Adrenal gland (tissue), 5 donors: ENCODE results near the gene HSPA12B.

Experiments used
- POLR2A ChIP-seq, 2 donors: fragments of 450-650 bp; IDR thresholded peaks; one replicate each; pipeline ENCODE4 v1.6.1; 2017; ENCODE audit warnings: antibody characterized with exemption in 2 of 2, mild to moderate bottlenecking in 2 of 2, moderate library complexity in 1 of 2
- TF ChIP-seq, protein P1 (sequence below), 6 experiments: fragments of 450-650 bp in 4 of 6; fragments of 200-600 bp in 2 of 6; sonication (generic) in 1 of 6; IDR thresholded peaks; 1 replicate in 5 of 6; 2 replicates in 1 of 6; pipeline versions ENCODE4 v1.5.1 to v1.8.0; 2016 to 2021; ENCODE audit warnings: antibody characterized with exemption in 6 of 6, mild to moderate bottlenecking in 2 of 6, moderate library complexity in 1 of 6
- donor health status: DM: no; HTN: no; CAD: no.

DNA sequence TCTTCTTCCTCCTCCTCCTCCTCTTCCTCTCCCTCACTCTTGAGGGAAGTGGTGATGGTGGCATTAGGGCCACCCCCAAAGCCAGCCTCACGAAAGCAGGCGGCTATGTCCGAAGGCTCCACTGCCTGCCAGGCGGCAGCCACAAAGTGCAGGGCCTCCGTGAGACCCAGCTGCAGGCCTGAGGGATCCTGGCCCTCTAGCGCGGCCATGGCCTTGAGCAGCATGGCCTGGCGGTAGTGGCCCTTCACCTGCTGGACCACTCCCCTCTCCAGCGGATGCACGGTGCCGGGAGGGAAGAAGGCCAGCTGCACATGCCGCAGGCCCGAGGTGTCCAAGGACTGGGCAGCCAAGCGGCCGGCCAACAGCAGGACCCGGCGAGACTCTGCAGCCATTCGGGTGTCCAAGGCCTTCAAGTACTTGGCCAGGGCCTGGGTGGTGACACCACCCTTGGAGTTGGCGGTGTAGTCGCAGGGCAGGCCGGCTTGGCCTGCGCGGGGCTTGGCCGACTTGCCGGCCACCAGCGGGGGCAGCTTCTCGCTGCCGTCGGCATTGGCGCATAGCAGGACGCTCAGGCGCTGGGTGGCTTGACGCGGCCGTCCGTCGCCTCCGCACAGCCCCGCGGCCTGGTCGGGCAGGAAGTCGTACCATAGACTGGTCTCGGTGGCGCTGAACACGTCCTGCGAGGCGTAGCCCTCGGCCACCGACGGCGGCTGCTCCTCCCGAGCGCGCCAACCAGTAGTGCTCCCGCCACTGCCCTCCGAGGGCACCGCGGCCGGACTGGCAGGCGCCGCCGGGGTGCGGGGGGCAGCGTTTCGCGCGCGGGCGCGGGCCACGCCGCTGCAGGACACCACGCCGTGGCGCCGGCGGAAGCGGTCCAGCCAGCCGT, 53.0 kb downstream of the HSPA12B start:
- TF ChIP-seq, protein P1, sequence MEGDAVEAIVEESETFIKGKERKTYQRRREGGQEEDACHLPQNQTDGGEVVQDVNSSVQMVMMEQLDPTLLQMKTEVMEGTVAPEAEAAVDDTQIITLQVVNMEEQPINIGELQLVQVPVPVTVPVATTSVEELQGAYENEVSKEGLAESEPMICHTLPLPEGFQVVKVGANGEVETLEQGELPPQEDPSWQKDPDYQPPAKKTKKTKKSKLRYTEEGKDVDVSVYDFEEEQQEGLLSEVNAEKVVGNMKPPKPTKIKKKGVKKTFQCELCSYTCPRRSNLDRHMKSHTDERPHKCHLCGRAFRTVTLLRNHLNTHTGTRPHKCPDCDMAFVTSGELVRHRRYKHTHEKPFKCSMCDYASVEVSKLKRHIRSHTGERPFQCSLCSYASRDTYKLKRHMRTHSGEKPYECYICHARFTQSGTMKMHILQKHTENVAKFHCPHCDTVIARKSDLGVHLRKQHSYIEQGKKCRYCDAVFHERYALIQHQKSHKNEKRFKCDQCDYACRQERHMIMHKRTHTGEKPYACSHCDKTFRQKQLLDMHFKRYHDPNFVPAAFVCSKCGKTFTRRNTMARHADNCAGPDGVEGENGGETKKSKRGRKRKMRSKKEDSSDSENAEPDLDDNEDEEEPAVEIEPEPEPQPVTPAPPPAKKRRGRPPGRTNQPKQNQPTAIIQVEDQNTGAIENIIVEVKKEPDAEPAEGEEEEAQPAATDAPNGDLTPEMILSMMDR (IDR thresholded peaks at IDR 0.05): no peak
- TF ChIP-seq POLR2A (IDR thresholded peaks at IDR 0.05): no peak
